ENCODE measurements around the gene ADAP2.

Gene ADAP2

GRCh38 chr17:30950669-30951399, 29.1 kb downstream of the ADAP2 start:
- DNase-seq (ENCODE audit: extremely low spot score) = no peak
- TF ChIP-seq CTBP1 (IDR thresholded peaks at IDR 0.05; ENCODE audit: borderline replicate concordance) = no peak
- TF ChIP-seq NFRKB (IDR thresholded peaks at IDR 0.05) = no peak
- TF ChIP-seq ZNF384 (IDR thresholded peaks at IDR 0.05) = no peak
- no peak for TF ChIP-seq TARDBP (IDR thresholded peaks at IDR 0.05)
- TF ChIP-seq FOXA1 (IDR thresholded peaks at IDR 0.05) = no peak
- no peak for TF ChIP-seq FOXM1 (IDR thresholded peaks at IDR 0.05; ENCODE audit: borderline replicate concordance)
- TF ChIP-seq ARNT (IDR thresholded peaks at IDR 0.05) = no peak
- TF ChIP-seq FOXK2 (IDR thresholded peaks at IDR 0.05) = no peak
- TF ChIP-seq LEF1 (IDR thresholded peaks at IDR 0.05; ENCODE audit: borderline replicate concordance) = no peak
- TF ChIP-seq HDGF (IDR thresholded peaks at IDR 0.05; ENCODE audit: borderline replicate concordance) = no peak
- TF ChIP-seq BHLHE40 (IDR thresholded peaks at IDR 0.05; ENCODE audit: borderline replicate concordance) = no peak
- TF ChIP-seq L3MBTL2 (conservative IDR thresholded peaks at IDR 0.05) = no peak
- no peak for TF ChIP-seq SUZ12 (IDR thresholded peaks at IDR 0.05)
- CTCF ChIA-PET = no interaction called here
- POLR2A ChIA-PET = no interaction called here

- DNase-seq (ENCODE audit: extremely low spot score) = no peak
- ChIA-PET CTCF (no interaction called here), POLR2A (interaction anchor here (1.1 kb wide), 1 partner anchor 18 kb away, joined by 4 read pairs; the partner anchor contains the start of gene RNF135)
- TF ChIP-seq L3MBTL2 (conservative IDR thresholded peaks at IDR 0.05) (no peak), SUZ12 (IDR thresholded peaks at IDR 0.05) (no peak), HDGF (IDR thresholded peaks at IDR 0.05; ENCODE audit: borderline replicate concordance) (no peak), BHLHE40 (IDR thresholded peaks at IDR 0.05; ENCODE audit: borderline replicate concordance) (no peak), FOXK2 (IDR thresholded peaks at IDR 0.05) (no peak), FOXM1 (IDR thresholded peaks at IDR 0.05; ENCODE audit: borderline replicate concordance) (no peak), FOXA1 (IDR thresholded peaks at IDR 0.05) (no peak), PKNOX1 (IDR thresholded peaks at IDR 0.05) (no peak), NFRKB (IDR thresholded peaks at IDR 0.05) (no peak), SP1 (IDR thresholded peaks at IDR 0.05) (no peak), CTBP1 (IDR thresholded peaks at IDR 0.05; ENCODE audit: borderline replicate concordance) (no peak), ELF4 (IDR thresholded peaks at IDR 0.05) (no peak)
Measured at GRCh38 chr17:30952638-30953393, 31.1 kb downstream of the ADAP2 start.

- CTCF ChIA-PET = no interaction called here
- TF ChIP-seq PKNOX1 (IDR thresholded peaks at IDR 0.05) (no peak), SP1 (IDR thresholded peaks at IDR 0.05) (no peak), ARNT (IDR thresholded peaks at IDR 0.05) (no peak), ZNF384 (IDR thresholded peaks at IDR 0.05) (no peak), L3MBTL2 (conservative IDR thresholded peaks at IDR 0.05) (no peak), ELF4 (IDR thresholded peaks at IDR 0.05) (no peak), LEF1 (IDR thresholded peaks at IDR 0.05; ENCODE audit: borderline replicate concordance) (no peak), NFRKB (IDR thresholded peaks at IDR 0.05) (no peak), FOXM1 (IDR thresholded peaks at IDR 0.05; ENCODE audit: borderline replicate concordance) (no peak), BHLHE40 (IDR thresholded peaks at IDR 0.05; ENCODE audit: borderline replicate concordance) (no peak), HDGF (IDR thresholded peaks at IDR 0.05; ENCODE audit: borderline replicate concordance) (no peak), FOXA1 (IDR thresholded peaks at IDR 0.05) (no peak), CTBP1 (IDR thresholded peaks at IDR 0.05; ENCODE audit: borderline replicate concordance) (no peak), SUZ12 (IDR thresholded peaks at IDR 0.05) (no peak), TARDBP (IDR thresholded peaks at IDR 0.05) (no peak), FOXK2 (IDR thresholded peaks at IDR 0.05) (no peak)
- no peak for DNase-seq (ENCODE audit: extremely low spot score)
- POLR2A ChIA-PET = no interaction called here
Measured at GRCh38 chr17:30954046-30954830, 32.5 kb downstream of the ADAP2 start.

DNA sequence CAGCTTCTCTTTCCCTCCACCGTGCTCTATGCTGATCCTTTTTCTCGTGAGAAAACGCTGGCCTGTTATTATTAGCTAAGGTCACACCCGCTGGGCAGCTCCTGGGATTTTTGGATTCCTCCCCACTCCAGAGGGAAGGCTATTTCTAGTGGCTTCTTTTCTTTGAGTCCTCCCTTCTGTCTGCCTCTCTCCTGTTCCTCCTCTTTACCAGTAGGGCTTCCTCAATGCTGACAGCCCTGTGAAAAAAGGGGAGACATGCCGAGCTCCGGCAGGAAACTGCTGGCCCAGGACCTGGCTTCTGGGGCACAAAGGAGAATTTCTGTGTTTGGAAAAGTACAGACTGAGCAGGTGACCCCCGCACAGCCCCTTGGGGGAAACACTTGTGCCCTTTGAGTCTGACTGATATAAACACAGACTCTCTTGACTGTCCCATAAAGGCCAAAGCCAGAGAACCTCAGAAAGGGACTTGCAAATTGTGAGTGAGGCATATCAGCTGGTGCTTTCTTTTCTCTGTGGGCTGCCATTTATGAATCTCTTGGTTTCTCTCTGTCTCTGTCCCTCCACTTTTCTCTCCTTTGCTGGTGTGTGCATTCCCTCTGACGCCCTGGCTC, 35.1 kb downstream of the ADAP2 start:
- CTCF ChIA-PET = no interaction called here
- no peak for DNase-seq (ENCODE audit: extremely low spot score)
- TF ChIP-seq CTBP1 (IDR thresholded peaks at IDR 0.05; ENCODE audit: borderline replicate concordance) (no peak), SP1 (IDR thresholded peaks at IDR 0.05) (no peak), BHLHE40 (IDR thresholded peaks at IDR 0.05; ENCODE audit: borderline replicate concordance) (no peak), FOXM1 (IDR thresholded peaks at IDR 0.05; ENCODE audit: borderline replicate concordance) (no peak), L3MBTL2 (conservative IDR thresholded peaks at IDR 0.05) (no peak), SUZ12 (IDR thresholded peaks at IDR 0.05) (no peak), TARDBP (IDR thresholded peaks at IDR 0.05) (no peak), ARNT (IDR thresholded peaks at IDR 0.05) (no peak), HDGF (IDR thresholded peaks at IDR 0.05; ENCODE audit: borderline replicate concordance) (no peak), LEF1 (IDR thresholded peaks at IDR 0.05; ENCODE audit: borderline replicate concordance) (no peak), FOXK2 (IDR thresholded peaks at IDR 0.05) (no peak)

GRCh38 chr17:30957741-30958140, 36.0 kb downstream of the ADAP2 start:
- ChIA-PET CTCF (no interaction called here), POLR2A (interaction anchor here (1.7 kb wide), 1 partner anchor 51 kb away, joined by 5 read pairs; no protein-coding TSS in a partner anchor)
- no peak for TF ChIP-seq FOXM1 (IDR thresholded peaks at IDR 0.05; ENCODE audit: borderline replicate concordance)
- TF ChIP-seq L3MBTL2 (conservative IDR thresholded peaks at IDR 0.05) = no peak
- no peak for TF ChIP-seq ARNT (IDR thresholded peaks at IDR 0.05)
- TF ChIP-seq CTBP1 (IDR thresholded peaks at IDR 0.05; ENCODE audit: borderline replicate concordance) = no peak
- TF ChIP-seq TARDBP (IDR thresholded peaks at IDR 0.05) = no peak
- TF ChIP-seq ELF4 (IDR thresholded peaks at IDR 0.05) = no peak
- TF ChIP-seq FOXA1 (IDR thresholded peaks at IDR 0.05) = no peak
- no peak for TF ChIP-seq SP1 (IDR thresholded peaks at IDR 0.05)
- no peak for TF ChIP-seq FOXK2 (IDR thresholded peaks at IDR 0.05)
- TF ChIP-seq HDGF (IDR thresholded peaks at IDR 0.05; ENCODE audit: borderline replicate concordance) = no peak
- no peak for DNase-seq (ENCODE audit: extremely low spot score)

More for the DNA sequence above, 35.1 kb downstream of the ADAP2 start:
- POLR2A ChIA-PET = interaction anchor here (1.6 to 1.7 kb wide), 2 partner anchors 14 to 50 kb away, joined by 4 to 5 read pairs; partner anchors contain the start of gene RNF135

Data from HEK293T (cell line).